ENCODE data around the gene KLHDC10.
"Not testable (repeated sequence)": the region's sequence is repeated elsewhere in the genome, so short reads cannot be mapped to it uniquely, and the experiment has no call there.

KLHDC10 gene

DNA sequence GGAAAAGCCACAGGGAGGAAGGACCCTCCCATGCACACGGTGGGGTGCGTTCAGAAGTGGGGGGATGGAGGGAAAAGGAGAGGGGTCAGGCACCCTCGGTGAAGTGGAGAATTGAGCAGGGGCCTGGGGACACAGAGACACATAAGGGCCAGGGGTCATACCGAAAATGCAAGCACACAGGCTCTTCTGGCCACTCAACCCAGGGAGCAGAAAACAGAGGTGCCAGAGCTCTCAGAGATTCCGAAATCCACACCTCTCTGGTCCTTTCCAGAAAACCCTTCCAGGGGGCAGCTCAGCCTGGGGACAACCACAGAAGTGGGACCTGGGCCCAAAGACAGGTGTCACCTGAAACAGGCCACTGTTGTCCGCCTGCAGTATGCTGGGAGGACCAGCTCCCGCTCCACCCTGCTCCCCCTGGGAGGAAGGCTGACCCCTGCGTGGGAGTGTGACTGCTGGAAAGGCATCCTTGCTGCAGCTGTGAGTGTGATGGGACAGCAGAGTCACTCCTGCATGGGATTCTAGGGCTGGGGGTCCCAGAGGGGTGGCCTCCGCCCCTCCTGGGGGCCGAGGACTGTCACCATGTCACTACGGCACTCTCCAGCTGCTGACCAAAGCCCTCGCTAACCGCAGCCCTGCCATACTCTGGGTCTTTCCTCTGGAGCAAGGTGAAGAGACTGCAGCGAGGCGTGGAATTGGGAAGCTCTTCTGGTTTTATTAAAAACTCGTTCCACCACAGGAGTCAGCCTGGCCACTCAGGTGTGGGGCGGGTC lies 71.7 kb downstream of the KLHDC10 start:
- DNase-seq (ENCODE audit: low spot score) = no peak

DNA sequence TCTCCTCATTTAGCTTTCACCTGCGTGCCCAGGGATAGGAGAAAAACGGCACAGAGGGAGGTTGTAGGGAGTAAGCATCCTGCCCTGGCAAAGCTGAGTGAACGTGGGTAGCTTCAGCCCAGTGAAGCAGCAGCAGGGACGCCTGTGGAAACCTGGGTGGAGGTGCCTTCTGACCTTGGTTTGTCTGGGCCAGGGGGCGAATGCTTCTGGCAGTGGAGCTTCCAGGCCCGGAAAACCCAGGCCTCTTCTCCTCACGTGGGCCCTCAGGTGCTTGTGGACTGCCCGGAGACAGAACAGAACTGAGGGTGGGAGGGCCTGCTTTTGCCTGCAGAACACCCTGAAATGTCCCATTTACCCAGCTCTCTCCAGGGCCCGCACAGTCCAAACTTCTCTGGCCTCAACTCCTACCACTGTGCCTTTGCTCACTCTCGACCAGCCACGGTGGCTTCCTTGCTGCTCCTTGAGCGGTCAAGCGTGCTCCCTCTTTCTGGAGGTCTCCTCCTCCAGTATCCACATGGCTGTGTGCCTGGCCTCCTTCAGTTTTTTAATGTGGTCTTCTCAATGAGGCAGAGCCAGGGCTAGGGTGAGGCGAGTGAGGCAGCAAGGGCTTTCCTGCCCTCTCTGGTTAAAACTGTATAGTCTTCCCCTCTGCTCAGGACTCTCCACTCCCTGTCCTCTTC lies 72.5 kb downstream of the KLHDC10 start:
- DNase-seq (ENCODE audit: low spot score) = no peak

DNA sequence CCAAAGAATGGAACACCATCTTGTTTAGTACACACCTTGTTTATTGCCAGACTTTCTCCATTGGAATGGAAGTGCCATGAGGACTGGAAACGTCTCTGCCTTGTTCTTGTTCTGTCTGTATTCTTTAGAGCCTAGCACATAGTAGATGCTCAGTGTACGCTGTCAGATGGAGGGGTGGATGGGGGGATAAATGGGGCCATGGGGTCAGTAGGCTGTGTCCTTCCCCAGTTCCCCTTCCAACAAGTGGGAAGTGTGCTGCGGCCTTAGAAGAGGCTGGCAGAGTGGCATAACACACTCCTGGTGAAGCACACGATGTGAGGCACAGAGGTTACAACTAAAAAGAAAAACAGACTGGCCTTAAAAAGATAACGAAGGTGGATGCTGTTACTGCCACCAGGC lies 73.0 kb downstream of the KLHDC10 start:
- no peak for DNase-seq (ENCODE audit: low spot score)

DNA sequence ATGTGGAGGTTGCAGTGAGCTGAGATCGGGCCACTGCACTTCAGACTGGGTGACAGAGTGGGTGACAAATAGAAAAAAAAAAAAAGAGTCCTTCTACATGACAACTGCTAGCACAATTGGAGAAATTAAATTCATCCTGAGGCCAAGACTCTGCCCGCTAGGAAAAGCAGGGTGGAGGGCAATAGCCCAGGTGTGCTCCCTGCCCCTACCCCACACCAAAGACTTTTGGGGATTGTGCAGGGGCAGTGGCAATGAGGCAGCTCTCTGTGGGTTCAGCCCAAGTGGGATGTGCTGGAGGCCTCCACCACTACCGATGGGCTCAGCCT lies 73.6 kb downstream of the KLHDC10 start:
- DNase-seq (ENCODE audit: low spot score) = no peak

DNA sequence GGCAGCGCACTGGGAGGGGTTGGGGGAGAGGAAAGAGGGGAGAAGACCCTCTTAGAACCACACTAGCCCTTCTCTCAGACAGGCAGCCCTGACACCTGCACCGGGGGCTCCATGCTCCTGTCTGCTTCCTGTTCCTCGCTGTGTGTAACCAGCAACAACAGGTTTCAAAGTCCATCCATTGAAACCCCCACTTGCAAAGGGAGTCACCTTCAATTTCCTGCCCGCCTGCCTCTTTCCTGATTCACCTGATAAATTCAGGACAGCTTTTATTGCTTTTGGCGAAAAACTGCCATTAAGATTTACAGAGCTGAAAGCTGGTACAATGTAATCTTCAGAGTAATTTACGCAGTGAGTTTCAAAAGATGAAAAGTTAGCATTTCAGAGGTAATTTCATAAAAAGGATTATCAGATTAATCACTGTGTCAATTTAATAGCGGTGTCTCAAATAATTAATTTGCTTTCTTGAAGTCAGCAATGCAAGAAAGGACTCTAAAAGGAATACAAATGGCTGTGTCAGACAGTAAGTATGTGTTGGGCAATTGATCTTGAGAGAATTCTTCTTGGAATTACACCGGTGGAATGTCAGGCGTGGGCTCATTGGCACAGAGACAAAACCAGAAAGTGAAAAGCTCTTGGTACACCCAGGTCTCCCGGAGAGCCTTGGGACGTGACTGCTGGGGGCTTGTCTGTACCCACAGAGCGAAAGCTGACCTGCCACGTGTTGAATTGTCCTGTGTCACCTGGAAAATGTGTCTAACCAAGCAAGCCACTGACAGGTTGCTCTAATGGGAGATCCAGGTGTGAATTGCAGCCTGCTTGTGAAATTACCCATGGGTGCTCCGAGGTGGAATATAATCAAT lies 74.2 kb downstream of the KLHDC10 start:
- DNase-seq (ENCODE audit: low spot score) = no peak

DNA sequence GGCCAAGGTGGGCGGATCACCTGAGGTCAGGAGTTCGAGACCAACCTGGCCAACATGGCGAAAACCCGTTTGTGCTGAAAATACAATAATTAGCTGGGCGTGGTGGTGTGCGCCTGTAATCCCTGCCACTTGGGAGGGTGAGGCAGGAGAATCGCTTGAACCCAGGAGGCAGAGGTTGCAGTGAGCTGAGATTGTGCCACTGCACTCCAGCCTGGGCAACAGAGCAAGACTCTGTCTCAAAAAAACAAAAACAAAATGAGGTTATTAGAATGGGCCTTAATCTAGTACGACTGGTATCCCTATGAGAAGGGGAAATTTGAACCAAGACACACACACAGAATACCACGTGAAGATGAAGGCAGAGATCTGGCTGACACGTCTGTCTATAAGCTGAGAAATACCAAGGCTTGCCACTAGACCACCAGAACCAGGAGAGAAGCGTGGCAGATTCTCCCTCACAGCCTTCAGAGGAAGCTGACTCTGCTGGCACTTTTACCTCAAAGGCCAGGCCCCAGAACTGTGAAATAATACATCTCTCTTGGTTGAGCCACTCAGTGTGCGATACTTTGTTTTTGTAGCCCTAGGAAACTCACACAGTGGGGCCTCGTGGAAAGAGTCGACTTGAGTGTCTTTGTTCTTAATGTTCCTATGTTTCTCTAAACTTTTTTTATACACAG lies 75.2 kb downstream of the KLHDC10 start:
- DNase-seq (ENCODE audit: low spot score) = no peak

DNA sequence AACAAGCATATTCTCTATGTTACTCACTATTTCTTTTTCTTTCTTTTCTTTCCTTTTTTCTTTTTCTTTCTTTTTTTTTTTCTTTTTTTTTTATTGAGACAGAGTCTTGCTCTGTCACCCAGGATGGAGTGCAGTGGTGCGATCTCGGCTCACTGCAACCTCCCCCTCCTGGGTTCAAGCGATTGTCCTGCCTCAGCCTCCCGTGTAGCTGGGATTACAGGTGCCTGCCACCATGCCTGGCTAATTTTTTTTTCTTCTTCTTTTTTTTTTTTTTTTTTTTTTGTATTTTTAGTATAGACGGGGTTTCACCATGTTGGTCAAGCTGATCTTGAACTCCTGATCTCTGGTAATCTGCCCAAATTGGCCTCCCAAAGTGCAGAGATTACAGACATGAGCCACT lies 75.8 kb downstream of the KLHDC10 start:
- not testable (repeated sequence) for DNase-seq (ENCODE audit: low spot score)

DNA sequence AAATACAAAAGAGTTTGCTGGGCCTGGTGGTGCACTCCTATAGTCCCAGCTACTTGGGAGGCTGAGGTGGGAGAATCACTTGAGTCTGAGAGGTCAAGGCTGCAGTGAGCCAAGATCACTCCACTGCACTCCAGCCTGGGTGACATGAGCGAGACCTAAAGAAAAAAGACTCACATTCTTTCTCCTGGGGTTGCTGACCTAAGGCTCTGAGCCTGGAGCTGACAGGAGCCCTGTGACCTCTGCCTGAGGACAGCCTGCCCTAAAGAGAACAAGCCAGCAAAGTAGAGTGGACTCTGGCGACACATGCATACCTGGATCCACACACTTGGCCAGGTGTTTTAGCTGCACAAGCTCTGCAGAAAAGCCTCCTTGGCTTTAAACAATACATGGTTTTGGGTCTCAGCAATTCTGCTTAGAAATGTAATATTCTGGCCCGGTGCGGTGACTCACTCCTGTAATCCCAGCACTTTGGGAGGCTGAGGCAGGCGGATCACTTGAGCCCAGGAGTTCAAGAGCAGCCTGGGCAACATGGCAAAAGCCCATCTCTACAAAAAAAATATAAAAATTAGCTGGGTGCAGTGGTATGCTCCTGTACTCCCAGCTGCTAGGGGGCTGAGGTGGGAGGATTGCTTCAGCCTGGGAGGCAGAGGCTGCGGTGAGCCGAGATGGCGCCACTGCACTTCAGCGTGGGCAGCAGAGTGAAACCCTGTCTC lies 76.5 kb downstream of the KLHDC10 start:
- DNase-seq (ENCODE audit: low spot score) = no peak

DNA sequence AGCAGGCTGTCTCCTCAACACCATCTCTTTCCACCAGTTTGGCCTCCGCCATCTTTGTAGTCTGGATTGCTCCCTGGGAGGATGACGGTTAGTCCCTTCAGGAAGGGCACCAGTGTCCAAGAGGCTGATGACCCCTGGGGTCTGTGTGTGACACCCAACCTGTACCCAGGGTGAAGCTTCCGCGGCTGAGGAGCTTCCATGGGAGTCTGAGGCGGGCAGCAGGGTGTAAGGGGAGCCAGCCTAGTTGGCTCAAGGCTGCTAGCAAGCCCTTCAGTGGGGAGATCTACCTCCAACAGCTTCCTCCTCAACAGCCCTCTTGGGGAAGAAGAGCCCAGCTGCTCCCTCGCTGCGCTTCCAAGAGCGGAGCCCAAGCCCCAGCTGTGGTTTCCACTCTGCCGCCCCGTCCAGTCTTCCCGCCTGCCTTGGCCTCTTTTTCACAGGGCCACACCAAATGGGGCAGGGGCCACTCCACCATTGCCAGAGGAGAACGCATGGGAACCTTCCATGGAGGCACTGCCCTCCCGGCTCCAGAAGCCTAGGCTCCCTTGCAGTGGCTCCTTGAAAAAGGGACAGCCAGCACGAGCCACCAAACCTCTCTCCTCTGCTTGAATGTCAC lies 77.5 kb downstream of the KLHDC10 start:
- DNase-seq (ENCODE audit: low spot score) = no peak

DNA sequence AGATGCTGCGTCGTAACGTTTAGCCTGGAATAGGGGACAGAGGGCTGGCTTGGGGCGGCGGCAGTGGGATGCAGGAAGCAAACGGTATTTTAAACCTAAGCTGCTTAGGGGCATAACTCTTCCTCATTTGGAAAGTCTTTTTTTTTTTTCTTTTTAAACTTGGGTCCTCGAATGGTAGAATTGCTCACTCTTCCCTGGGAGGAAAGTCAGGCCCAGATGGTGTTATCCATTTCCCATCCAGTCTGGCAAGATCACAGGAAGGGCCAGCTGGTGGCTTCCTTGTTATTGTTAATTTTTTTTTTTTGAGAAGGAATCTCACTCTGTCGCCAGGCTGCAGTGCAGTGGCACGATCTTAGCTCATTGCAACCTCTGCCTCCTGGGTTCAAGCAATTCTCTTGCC lies 78.2 kb downstream of the KLHDC10 start:
- DNase-seq (ENCODE audit: low spot score) = no peak

DNA sequence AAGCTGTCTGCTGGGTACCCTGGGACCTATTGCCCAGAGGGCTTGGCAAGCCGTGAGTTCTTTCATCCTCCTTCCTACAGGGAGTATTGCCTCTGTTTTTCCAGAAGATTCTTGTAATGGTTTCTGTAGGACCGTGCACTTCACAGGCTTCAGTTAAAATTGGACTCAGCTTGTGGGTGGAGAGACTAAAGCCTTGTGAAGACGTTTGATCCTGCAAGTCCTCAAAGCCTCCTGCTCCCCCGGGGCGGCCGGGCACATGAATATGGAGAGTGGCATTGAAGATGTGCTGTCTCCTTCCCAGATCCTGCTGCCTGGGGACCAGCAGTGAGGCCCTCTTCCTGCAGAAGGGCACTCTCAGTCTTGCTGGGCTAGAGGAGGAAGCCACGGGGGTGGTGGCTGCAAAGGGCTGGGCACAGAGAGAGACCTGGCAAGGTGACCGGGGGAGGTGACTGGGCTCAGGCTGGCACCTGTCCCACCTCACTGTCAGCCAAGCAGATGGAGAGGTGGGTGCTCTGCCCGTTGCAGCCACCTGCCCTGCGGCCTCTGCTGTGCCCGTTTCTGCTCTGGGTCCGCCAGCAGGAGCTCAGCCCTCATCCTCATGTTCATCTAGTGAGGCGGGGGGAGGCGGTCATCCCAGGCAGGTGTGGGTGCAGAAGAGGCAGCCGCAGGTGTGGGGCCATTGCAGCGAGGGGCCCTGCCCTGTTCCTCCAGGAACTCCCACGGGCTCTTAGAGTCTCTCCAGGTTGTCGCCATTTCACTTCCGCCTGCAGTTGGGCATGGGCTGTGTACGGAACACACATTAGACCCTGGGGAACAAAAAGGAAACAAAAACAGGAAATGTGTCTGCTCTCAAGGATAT lies 79.2 kb downstream of the KLHDC10 start:
- DNase-seq (ENCODE audit: low spot score) = no peak

DNA sequence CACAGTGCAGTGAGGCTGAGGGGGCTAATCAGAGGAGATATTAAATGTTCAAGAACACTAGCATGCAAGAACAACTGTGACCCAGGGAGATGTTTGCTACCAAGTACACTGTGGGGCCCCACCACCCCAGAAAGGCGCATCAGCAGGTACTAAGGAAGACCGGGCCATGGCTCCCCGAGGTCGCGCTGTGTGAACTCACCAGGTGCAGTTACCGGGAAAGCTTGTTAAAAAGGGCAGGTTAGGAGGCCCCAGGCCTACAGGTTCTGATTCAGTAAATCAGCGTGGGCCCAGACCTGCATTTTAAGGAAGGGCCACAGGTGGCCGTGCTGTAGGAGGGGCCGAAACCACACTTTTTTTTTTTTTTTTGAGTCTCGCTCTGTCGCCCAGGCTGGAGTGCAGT lies 80.3 kb downstream of the KLHDC10 start:
- DNase-seq (ENCODE audit: low spot score) = no peak

DNA sequence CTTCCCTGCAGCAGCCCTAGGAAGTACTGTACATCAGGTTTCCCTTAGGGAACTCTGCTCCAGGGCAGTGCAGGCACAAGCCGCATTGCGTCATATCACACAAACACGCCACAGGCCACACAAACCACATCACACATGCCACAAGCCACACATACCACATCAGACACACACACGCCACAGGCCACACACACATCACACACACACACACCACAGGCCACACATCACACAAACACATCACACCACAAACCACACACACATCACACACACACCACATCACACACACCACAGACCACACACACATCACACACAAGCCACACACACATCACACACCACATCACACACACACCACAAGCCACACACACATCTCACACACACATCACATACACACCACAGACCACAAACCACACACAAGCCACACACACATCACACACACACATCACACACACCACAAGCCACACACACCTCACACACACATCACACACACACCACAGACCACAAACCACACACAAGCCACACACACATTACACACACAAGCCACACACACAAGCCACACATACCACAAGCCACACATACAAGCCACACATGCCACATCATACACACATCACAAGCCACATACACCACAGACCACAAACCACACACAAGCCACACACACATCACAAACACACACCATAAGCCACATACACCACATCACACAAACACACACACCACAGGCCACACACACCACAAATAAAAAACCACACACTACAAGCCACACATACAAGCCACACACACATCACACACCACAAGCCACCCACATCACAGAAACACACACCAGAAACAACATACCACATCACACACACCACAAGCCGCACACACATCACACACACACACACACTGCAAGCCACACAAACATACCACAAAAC lies 81.5 kb downstream of the KLHDC10 start:
- no peak for DNase-seq (ENCODE audit: low spot score)

DNA sequence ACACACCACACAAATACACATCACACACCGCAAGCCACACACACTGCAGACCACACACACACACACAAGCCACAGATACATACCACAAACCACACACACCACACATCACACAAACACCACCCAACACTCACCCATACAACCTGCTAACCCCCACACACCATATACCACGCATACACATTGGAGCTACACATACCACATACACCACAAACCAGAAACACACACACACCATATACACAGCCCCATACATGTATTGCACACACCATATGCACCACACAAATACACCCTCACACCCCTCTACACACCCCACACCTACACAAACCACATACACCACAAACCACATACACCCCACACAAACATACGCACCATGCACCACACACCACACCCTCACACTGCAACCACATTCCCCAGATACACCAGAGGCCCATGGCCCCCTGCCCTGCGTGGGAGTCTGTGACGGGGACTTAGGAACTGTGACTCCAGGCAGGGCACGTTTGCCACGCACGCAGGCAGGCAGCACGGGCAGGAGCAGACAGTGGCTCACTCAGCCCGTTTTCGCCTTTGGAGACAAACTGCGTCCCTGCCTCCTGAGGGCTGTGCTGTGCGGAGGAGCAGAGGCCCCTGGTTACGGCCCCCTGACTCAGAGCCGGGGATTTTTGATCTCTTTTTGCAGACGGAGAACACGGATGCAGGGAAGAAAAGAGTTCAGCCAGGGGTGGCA lies 82.3 kb downstream of the KLHDC10 start:
- no peak for DNase-seq (ENCODE audit: low spot score)

DNA sequence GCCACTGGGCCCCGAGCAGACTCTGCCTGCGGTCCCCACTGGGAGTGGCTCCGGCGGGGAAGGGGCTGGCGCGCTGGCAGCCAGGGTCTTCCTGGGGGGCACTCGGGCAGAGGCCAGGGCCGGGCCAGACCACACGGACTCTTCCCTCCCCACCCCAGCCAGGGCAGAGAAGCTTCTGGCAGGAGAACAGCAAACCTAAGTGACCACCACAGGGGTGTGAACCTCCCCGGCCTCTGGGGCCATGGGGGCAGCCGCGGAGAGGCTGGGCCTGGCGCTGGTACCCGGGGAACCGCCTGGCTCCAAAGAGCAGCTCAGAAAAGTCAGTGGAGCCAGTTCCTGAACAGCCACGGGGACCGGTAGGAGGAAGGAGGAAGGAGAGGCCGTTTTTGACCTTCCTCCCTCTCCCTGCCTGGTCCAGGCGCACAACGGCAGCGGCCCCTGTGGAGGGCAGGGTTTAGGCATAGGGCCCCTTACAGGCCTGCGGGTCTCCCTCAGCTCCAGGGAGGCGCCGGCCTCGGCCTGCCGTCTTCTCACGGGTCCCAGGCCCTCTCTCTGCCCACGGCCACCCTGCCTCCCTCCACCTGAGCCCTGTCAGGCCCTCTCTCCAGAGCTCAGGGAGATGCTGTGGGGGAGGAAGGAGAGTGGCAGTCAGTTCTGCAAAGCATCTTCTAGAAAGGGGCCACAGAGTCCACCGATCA lies 83.0 kb downstream of the KLHDC10 start:
- no peak for DNase-seq (ENCODE audit: low spot score)

DNA sequence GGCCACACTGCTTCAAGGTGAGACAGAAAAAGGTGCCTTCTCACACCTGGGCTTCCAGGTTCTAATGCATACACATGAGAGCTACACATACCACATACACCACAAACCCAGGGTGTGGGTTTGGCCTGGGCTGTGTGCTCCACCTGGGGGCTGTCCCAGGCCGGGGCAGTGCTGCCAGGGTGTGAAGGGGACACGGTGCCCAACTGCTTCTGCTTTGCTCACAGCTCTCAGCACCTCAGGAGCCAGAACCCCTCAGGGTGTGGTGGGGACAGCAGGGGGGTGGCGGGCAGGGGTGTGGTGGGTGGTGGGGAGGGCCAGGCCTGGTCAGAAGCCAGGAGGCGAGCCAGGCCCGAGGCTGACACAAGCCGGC lies 83.8 kb downstream of the KLHDC10 start:
- no peak for DNase-seq (ENCODE audit: low spot score)

DNA sequence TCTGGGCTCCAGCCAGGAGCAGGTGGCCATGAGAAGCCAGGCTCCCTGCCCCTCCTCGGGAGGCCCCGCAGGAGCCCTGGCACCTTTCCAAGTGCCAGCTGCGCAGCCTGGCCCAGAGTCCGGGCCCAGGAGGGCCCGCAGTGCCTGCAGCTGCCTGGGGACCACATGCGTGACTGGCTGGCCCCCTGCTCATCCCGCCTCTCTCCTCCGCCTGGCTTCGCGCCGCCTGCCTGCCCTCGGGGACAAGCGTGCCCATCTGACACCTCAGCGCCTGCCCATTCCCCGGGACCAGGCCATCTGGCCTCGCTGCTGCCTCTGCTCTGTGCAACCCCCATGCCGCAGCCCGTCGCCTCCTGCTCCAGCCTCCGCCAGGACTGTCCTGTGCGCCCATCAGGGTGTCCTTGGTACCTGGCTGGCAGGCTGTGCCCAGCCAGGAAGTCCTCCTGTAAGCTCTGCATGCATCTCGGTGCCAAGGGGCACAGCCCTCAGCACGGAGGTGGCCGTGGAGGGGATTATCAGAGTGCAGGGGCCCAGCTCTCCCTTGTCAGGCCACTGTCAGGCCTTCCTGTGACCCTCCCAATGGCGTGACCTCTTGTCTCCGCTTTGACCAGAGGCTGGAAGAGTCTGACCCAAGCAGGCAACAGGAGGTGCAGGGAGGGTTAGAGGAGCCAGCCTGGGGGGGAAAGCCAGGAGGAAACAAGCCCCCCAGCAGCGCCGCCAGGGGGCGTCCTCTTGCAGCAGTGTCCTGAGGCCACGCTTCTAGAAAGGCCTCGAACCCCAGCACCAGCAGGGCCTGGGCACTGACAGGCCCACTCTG lies 84.4 kb downstream of the KLHDC10 start:
- no peak for DNase-seq (ENCODE audit: low spot score)

Data from hematopoietic multipotent progenitor cell treated with erythropoietin and hydrocortisone succinate and interleukin-3 and kit ligand, for 17 days (in vitro differentiated cells).